Thyroid gland (tissue), 4 donors: ENCODE results near the gene TBRG4. TPM values are rescaled to one million over a fixed set of nuclear protein-coding genes. Genes with fewer than 3 reads are reported as not detected.

Experiments
- DNase-seq, 2 donors: peaks; one replicate each; pipeline ENCODE4 v3.0.0-alpha.2; 2019
- H3K27ac ChIP-seq, 3 donors: fragments of 200-600 bp; sonication (generic); 1 replicate in 2 of 3; 2 replicates in 1 of 3; pipeline ENCODE4 v1.5.1; 2016 to 2019; ENCODE audit warnings: mild to moderate bottlenecking in 1 of 3, moderate library complexity in 1 of 3
- H3K27me3 ChIP-seq: fragments of 200-600 bp; sonication (generic); one replicate; pipeline ENCODE4 v1.5.1; 2019
- H3K36me3 ChIP-seq, 2 donors: fragments of 200-600 bp; sonication (generic); one replicate each; pipeline ENCODE4 v1.5.1; 2016 to 2019
- H3K4me1 ChIP-seq, 2 donors: fragments of 200-600 bp; sonication (generic); one replicate each; pipeline ENCODE4 v1.5.1; 2017 to 2019
- H3K4me3 ChIP-seq, 3 donors: fragments of 200-600 bp; sonication (generic); replicated peaks in 1 of 3; 1 replicate in 2 of 3; 2 replicates in 1 of 3; pipeline ENCODE4 v1.5.1; 2016; ENCODE audit warnings: mild to moderate bottlenecking in 1 of 3
- H3K9me3 ChIP-seq: fragments of 200-600 bp; sonication (generic); one replicate; pipeline ENCODE4 v1.5.1; 2017
- POLR2A ChIP-seq, 2 donors: fragments of 450-650 bp; IDR thresholded peaks; one replicate each; pipeline ENCODE4 v1.6.1; 2017; ENCODE audit warnings: antibody characterized with exemption in 2 of 2, mild to moderate bottlenecking in 2 of 2, moderate library complexity in 1 of 2
- WGBS, 2 donors: methylation state at CpG; one replicate each; pipeline ENCODE4 v1.1.5; 2017; 5-methylcytosine and 5-hydroxymethylcytosine counted together
- intact Hi-C: fragments of 100-400 bp; cut with DNase I; formaldehyde crosslinking; loops from one replicate; pipeline ENCODE4 v1.15.1; 2023
- small RNA-seq: library from RNA; depleted of rRNA; stranded (forward); fragments of <200 nt; gene quantifications from one replicate; pipeline ENCODE3, GENCODE V24; 2016
- total RNA-seq, 4 donors: library from RNA; depleted of rRNA; stranded (reverse); fragments of >200 nt; gene quantifications; one replicate each; pipeline ENCODE4 v1.2.3, GENCODE V29; 2016
- TF ChIP-seq, protein P1 (sequence below), 6 experiments: fragments of 200-600 bp in 3 of 6; fragments of 450-650 bp in 3 of 6; sonication (generic) in 3 of 6; IDR thresholded peaks; one replicate each; pipeline ENCODE4 v1.5.1; 2016 to 2019; ENCODE audit warnings: antibody characterized with exemption in 6 of 6, mild to moderate bottlenecking in 2 of 6, inconsistent platforms in 1 of 6, moderate library complexity in 1 of 6

TBRG4 gene
- total RNA-seq, 4 donors from 2014 or later: 40.0 to 57.6 (median 49.3) TPM

DNA sequence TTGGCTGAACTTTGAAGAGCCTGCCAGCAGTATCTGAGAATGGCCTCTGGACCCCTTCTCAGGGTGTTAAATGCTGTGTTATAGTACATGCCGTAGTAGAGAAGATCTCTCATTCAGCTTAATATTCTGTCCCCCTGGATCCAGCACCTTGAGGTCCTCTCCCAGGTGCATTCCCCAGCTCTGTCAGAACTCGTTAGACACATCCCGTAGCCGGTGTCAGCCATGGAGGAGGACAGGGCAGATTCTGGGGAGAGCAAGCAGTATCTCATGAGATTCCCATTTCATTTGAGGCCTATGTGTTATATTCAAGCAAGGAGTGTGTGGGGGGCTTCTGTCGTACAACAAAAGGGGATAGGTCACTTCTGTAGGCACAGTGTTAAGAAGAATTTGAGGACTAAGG lies 57.6 kb downstream of the TBRG4 start:
- Histone ChIP-seq H3K4me1 (peaks cover 0 to 6% of the 10 kb centered on the region in 2 donors), H3K4me3 (no peak overlapping the region), H3K36me3 (no peaks in the 10 kb centered on the region), H3K27ac (no peak overlapping the region), H3K27me3 (no peaks in the 10 kb centered on the region), H3K9me3 (no peaks in the 10 kb centered on the region)
- WGBS, 2 donors: 98 to 99% methylated on average over 5 of the region's 5 CpGs
- intact Hi-C loops: no loop called here
- no peak for DNase-seq
- no peak for TF ChIP-seq POLR2A (IDR thresholded peaks at IDR 0.05)
- TF ChIP-seq, protein P1, sequence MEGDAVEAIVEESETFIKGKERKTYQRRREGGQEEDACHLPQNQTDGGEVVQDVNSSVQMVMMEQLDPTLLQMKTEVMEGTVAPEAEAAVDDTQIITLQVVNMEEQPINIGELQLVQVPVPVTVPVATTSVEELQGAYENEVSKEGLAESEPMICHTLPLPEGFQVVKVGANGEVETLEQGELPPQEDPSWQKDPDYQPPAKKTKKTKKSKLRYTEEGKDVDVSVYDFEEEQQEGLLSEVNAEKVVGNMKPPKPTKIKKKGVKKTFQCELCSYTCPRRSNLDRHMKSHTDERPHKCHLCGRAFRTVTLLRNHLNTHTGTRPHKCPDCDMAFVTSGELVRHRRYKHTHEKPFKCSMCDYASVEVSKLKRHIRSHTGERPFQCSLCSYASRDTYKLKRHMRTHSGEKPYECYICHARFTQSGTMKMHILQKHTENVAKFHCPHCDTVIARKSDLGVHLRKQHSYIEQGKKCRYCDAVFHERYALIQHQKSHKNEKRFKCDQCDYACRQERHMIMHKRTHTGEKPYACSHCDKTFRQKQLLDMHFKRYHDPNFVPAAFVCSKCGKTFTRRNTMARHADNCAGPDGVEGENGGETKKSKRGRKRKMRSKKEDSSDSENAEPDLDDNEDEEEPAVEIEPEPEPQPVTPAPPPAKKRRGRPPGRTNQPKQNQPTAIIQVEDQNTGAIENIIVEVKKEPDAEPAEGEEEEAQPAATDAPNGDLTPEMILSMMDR (IDR thresholded peaks at IDR 0.05): no peak

DNA sequence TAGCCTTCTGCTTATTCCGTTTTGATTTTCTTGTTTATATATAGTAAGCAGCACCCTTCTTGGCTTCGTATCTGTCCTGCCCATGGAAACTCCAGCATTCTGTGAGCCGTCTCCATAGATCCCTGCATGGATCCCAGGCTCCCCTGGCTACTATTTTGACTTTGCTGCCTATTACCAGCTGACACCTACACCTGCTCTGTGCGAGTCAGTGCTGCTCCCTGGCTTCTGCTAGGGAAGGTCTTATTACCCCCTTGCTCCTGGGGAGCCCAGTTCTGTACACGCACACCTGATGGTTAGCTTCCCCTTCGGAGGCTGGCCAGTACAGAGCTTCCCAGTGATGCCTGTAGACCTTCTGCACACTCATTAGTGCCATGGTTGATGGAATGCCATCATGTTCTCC lies 58.1 kb downstream of the TBRG4 start:
- H3K4me1 ChIP-seq: peaks cover 0 to 6% of the 10 kb centered on the region in 2 donors
- no peak for DNase-seq
- no peaks in the 10 kb centered on the region for H3K27me3 ChIP-seq
- WGBS, 2 donors: 87 to 91% methylated on average over 5 to 6 of the region's 6 CpGs
- intact Hi-C loops: no loop called here
- no peak overlapping the region for H3K27ac ChIP-seq
- TF ChIP-seq, protein P1 (IDR thresholded peaks at IDR 0.05): no peak
- no peak for TF ChIP-seq POLR2A (IDR thresholded peaks at IDR 0.05)
- H3K4me3 ChIP-seq: no peak overlapping the region
- no peaks in the 10 kb centered on the region for H3K9me3 ChIP-seq
- no peaks in the 10 kb centered on the region for H3K36me3 ChIP-seq

DNA sequence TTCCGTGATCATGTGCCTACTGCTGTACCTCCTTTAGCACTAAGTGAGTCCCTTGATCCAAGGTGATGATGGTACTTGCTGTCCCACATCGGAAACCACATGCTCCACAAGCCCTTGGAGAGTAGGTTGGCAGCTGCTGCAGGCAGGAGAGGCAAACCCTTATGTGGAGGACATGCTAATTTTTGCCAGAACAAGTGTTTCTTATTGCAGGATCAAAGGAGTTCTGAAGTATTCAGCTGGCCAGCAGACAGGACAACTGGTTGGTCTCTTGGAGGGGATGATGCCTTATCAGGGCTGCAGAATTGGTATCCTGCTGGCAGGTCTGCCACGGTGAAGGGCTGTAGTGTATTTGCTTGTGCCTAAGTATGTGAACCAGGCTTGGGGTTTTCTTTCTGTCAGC lies 59.5 kb downstream of the TBRG4 start:
- 51 to 56% methylated on average over 2 to 3 of the region's 3 CpGs for WGBS, 2 donors
- H3K27ac ChIP-seq: no peak overlapping the region
- peaks cover 0 to 6% of the 10 kb centered on the region in 2 donors for H3K4me1 ChIP-seq
- no peak for TF ChIP-seq POLR2A (IDR thresholded peaks at IDR 0.05)
- TF ChIP-seq, protein P1 (IDR thresholded peaks at IDR 0.05): no peak
- peak; percentile 78 to 85 for DNase-seq
- no peaks in the 10 kb centered on the region for H3K36me3 ChIP-seq
- intact Hi-C loops: no loop called here
- H3K9me3 ChIP-seq: no peaks in the 10 kb centered on the region
- H3K27me3 ChIP-seq: no peaks in the 10 kb centered on the region
- H3K4me3 ChIP-seq: no peak overlapping the region

DNA sequence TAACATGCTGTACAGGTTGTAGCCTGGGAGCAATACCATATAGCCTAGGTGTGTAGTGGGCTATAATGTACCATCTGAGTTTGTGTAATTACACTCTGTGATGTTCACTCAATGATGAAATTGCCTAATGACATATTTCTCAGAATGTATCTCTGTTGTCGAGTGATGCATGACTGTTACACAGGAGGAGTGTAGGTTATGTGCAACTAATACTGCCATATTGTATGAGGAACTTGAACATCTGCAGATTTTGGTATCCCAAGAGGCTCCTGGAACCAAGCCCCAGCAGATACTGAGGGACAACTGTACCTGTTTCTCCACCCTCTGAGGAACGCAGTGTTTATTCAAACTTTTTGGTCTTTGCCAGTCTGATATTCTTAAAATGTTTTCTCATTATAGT lies 61.3 kb downstream of the TBRG4 start:
- whole genome bisulfite sequencing, 2 donors: 74 to 97% methylated on average over 2 of the region's 2 CpGs
- no peaks in the 10 kb centered on the region for H3K27me3 ChIP-seq
- H3K36me3 ChIP-seq: peaks cover 0 to 3% of the 10 kb centered on the region in 2 donors
- H3K27ac ChIP-seq: no peak overlapping the region
- peaks cover 0 to 6% of the 10 kb centered on the region in 2 donors for H3K4me1 ChIP-seq
- intact Hi-C loops: no loop called here
- no peak for DNase-seq
- no peaks in the 10 kb centered on the region for H3K9me3 ChIP-seq
- TF ChIP-seq, protein P1 (IDR thresholded peaks at IDR 0.05): no peak
- TF ChIP-seq POLR2A (IDR thresholded peaks at IDR 0.05): no peak
- no peak overlapping the region for H3K4me3 ChIP-seq

Small RNA genes lying within 50 kb of the gene (small RNA-seq; reads per million reads assigned to genes)
- 5.0 reads per million, percentile 85 among the genes with 10 or more reads in this experiment for gene SNORA5A
- not detected for gene SNORA5B
- 174 reads per million, percentile 97 among the genes with 10 or more reads in this experiment for gene SNORA5C

Other genes with a start within 250 kb of the TBRG4 start
- 10 to 100 TPM; 25.6 to 47.4 (median 31.5) TPM for gene PURB, start 226.2 kb downstream of the TBRG4 start, total RNA-seq
- 1 to 10 TPM in 3 of 4 donors, under 1 TPM in 1; 0.78 to 3.8 (median 2.0) TPM for gene MYO1G, start 132.7 kb downstream of the TBRG4 start, total RNA-seq
- gene CCM2, start 111.5 kb downstream of the TBRG4 start, total RNA-seq: 10 to 100 TPM; 19.4 to 29.2 (median 24.3) TPM
- 1 to 10 TPM in 2 of 4 donors, under 1 TPM in 2; 0.54 to 2.3 (median 0.88) TPM for gene NACAD, start 22.7 kb downstream of the TBRG4 start, total RNA-seq
- 100 to 1,000 TPM in 1 of 4 donors, 10 to 100 TPM in 3; 40.1 to 145 (median 73.1) TPM for gene RAMP3, start 46.1 kb upstream of the TBRG4 start, total RNA-seq